MCF 10A (cell line): ENCODE measurements around the gene AKTIP. TPM values are rescaled to one million over a fixed set of nuclear protein-coding genes. Genes with fewer than 3 reads are reported as not detected.

Source experiments
- BruUV-seq: library from RNA; stranded (reverse); fragments of 400-500 nt; replicated peaks from 2 replicates; lab custom pipeline; 2021; lab: Mats Ljungman, UMichigan
- CTCF ChIA-PET: fragments of 300-600 bp; sonication (Branson Sonifier 250); formaldehyde crosslinking; extraction: SDS; loops from one replicate; lab custom pipeline; 2021; ENCODE audit warnings: antibody characterized with exemption, inconsistent platforms; lab: Yijun Ruan, JAX
- POLR2A ChIA-PET: fragments of 300-600, 350-650 bp; sonication (Branson Sonifier 250); formaldehyde crosslinking; extraction: SDS; loops from one replicate; lab custom pipeline; 2020; ENCODE audit warnings: antibody characterized with exemption, inconsistent platforms; lab: Yijun Ruan, JAX
- DNase-seq: peaks from one replicate; pipeline ENCODE4 v3.0.0-alpha.2; 2018; ENCODE audit not compliant: unreplicated experiment
- H3K27ac Mint-ChIP-seq: one replicate; pipeline ENCODE4 v1.8.0; 2022; ENCODE audit warnings: mild to moderate bottlenecking, low read depth, mixed read lengths; ENCODE audit not compliant: unreplicated experiment
- H3K27me3 Mint-ChIP-seq: one replicate; pipeline ENCODE4 v1.8.0; 2022; ENCODE audit warnings: mixed read lengths; ENCODE audit not compliant: insufficient read depth, unreplicated experiment
- H3K36me3 Mint-ChIP-seq: one replicate; pipeline ENCODE4 v1.8.0; 2022; ENCODE audit warnings: mild to moderate bottlenecking, moderate library complexity, mixed read lengths; ENCODE audit not compliant: insufficient read depth, unreplicated experiment
- H3K4me1 Mint-ChIP-seq: one replicate; pipeline ENCODE4 v1.8.0; 2022; ENCODE audit warnings: mixed read lengths; ENCODE audit not compliant: insufficient read depth, unreplicated experiment
- H3K4me3 Mint-ChIP-seq: one replicate; pipeline ENCODE4 v1.8.0; 2022; ENCODE audit warnings: mild to moderate bottlenecking, moderate library complexity, mixed read lengths; ENCODE audit not compliant: unreplicated experiment
- H3K9me3 Mint-ChIP-seq: one replicate; pipeline ENCODE4 v1.8.0; 2022; ENCODE audit warnings: mixed read lengths; ENCODE audit not compliant: unreplicated experiment
- intact Hi-C: fragments of 100-400 bp; cut with micrococcal nuclease; formaldehyde crosslinking; loops from 2 replicates; pipeline ENCODE4 v1.14.1; 2022
- total RNA-seq: library from RNA; stranded (reverse); gene quantifications from 2 replicates; pipeline ENCODE4 v1.2.3, GENCODE V29; 2022
- TF ChIP-seq, protein P1 (sequence below): fragments of 200-600 bp; IDR thresholded peaks from one replicate; pipeline ENCODE4 v1.8.0; 2022; ENCODE audit warnings: antibody characterized with exemption, mild to moderate bottlenecking; ENCODE audit not compliant: unreplicated experiment

The AKTIP gene
- total RNA-seq, 1 experiment from 2014 or later: 30.3 TPM

DNA sequence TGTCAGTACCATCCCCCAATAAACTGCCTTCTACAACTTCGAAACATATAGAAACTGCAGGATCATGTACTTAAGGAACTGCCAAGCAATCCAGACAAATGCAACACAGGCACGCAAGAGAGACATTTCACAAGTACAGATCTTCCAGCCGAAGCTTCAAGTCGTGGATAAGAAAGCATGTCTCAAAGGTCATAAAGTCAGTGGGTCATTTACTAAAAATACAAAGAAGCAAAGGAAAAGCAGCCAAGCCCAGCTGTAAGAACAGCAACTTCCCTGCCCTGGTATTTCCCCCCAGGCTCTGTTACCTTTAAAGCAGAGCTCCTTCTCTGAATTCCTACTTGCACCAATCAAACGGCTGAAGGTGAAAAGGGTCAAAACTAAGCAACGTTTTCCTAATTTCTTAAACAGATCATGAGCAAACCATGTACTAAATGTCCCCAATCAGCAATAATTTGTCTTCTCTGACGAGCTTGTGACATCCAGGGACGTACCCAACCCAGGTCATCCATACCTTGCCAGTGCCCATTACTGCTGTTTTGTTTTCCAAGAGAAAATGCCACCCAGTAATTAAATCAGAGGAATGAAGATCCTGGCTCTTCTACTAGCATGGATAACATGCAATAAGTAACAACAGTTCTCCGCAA lies 1.7 kb downstream of the AKTIP start:
- Mint-ChIP-seq H3K27me3 (no peaks in the 10 kb centered on the region), H3K4me3 (peak overlapping the region; percentile 70), H3K9me3 (no peaks in the 10 kb centered on the region), H3K36me3 (peaks cover 27% of the 10 kb centered on the region), H3K27ac (peak overlapping the region; percentile 50), H3K4me1 (peaks cover 23% of the 10 kb centered on the region)
- intact Hi-C loops: loop anchor here (5.0 to 10.0 kb wide), 2 partner anchors 64 to 177 kb away; no protein-coding TSS in a partner anchor
- peak; percentile 40 for DNase-seq
- ChIA-PET POLR2A (interaction anchor here (0.6 to 3.3 kb wide), 4 partner anchors 11 to 1414 kb away, joined by 3 to 27 read pairs (median 5); partner anchors contain the start of gene RBL2), CTCF (interaction anchor here (0.6 to 1.0 kb wide), 3 partner anchors 8 to 579 kb away, joined by 3 to 5 read pairs (median 3); no protein-coding TSS in a partner anchor)
- no TSS peak for BruUV-seq
- TF ChIP-seq, protein P1, sequence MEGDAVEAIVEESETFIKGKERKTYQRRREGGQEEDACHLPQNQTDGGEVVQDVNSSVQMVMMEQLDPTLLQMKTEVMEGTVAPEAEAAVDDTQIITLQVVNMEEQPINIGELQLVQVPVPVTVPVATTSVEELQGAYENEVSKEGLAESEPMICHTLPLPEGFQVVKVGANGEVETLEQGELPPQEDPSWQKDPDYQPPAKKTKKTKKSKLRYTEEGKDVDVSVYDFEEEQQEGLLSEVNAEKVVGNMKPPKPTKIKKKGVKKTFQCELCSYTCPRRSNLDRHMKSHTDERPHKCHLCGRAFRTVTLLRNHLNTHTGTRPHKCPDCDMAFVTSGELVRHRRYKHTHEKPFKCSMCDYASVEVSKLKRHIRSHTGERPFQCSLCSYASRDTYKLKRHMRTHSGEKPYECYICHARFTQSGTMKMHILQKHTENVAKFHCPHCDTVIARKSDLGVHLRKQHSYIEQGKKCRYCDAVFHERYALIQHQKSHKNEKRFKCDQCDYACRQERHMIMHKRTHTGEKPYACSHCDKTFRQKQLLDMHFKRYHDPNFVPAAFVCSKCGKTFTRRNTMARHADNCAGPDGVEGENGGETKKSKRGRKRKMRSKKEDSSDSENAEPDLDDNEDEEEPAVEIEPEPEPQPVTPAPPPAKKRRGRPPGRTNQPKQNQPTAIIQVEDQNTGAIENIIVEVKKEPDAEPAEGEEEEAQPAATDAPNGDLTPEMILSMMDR: no peak

DNA sequence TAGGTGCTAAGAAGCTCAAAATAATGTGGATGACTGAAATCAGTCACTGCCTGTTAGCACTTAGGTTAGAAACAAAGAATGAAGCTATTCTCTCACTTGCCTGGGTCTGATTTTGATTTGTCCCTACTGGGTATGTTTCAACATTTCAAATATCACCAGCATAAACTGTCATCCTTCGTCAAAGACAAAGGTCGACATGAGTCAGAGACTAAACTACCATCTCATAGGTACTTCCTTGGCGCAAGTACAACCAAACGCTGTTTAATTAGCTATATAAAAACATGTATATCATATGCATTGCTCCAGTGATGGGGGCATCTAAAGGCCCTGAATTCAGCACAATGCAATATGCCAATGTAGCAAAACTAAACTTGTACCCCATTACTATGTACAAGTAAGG lies 4.0 kb downstream of the AKTIP start:
- Mint-ChIP-seq H3K36me3 (peaks cover 48% of the 10 kb centered on the region), H3K4me1 (peaks cover 15% of the 10 kb centered on the region)
- CTCF ChIA-PET: interaction anchor here (1.4 kb wide), 1 partner anchor 10 kb away, joined by 4 read pairs; no protein-coding TSS in a partner anchor

GRCh38 chr16:53495325-53495724 lies 7.7 kb downstream of the AKTIP start:
- ChIA-PET CTCF (interaction anchor here (0.6 to 1.3 kb wide), 2 partner anchors 15 to 349 kb away, joined by 3 read pairs; no protein-coding TSS in a partner anchor), POLR2A (no interaction called here)
- TF ChIP-seq, protein P1: no peak
- Mint-ChIP-seq H3K9me3 (no peaks in the 10 kb centered on the region), H3K4me3 (no peak overlapping the region), H3K36me3 (peaks cover 76% of the 10 kb centered on the region), H3K4me1 (no peaks in the 10 kb centered on the region), H3K27me3 (no peaks in the 10 kb centered on the region), H3K27ac (no peak overlapping the region)
- BruUV-seq: no TSS peak
- intact Hi-C loops: no loop called here
- no peak for DNase-seq

More for the DNA sequence above, 4.0 kb downstream of the AKTIP start:
- intact Hi-C loops: no loop called here
- Mint-ChIP-seq H3K4me3 (no peak overlapping the region), H3K27me3 (no peaks in the 10 kb centered on the region), H3K27ac (no peak overlapping the region), H3K9me3 (no peaks in the 10 kb centered on the region)
- POLR2A ChIA-PET: no interaction called here
- no TSS peak for BruUV-seq
- TF ChIP-seq, protein P1: no peak
- no peak for DNase-seq

DNA sequence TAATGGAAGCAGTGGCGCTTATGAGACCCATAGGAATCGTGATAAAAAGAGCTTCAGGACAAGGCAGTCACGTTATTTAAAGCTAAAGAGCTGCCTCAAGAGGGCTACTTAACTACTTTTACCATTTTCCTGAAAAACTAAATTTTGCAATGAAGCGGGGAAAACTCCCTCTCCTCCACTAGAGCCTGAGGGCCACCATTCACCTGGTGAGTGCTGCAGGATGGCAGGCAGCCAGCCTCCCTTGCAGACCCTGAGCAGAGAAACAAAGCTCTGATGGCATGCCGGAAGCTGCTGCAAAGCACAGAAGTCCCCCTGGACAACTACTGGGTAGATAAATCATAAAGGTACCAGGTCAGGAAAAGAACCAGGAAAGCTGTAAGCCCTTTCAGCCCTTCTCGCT lies 8.4 kb downstream of the AKTIP start:
- BruUV-seq: no TSS peak
- H3K4me3 Mint-ChIP-seq: no peak overlapping the region
- no peaks in the 10 kb centered on the region for H3K9me3 Mint-ChIP-seq
- H3K36me3 Mint-ChIP-seq: peaks cover 83% of the 10 kb centered on the region
- ChIA-PET POLR2A (no interaction called here), CTCF (interaction anchor here (0.6 to 1.3 kb wide), 7 partner anchors 15 to 476 kb away, joined by 3 to 4 read pairs (median 3); no protein-coding TSS in a partner anchor)
- H3K27me3 Mint-ChIP-seq: no peaks in the 10 kb centered on the region
- H3K4me1 Mint-ChIP-seq: no peaks in the 10 kb centered on the region
- intact Hi-C loops: no loop called here
- no peak overlapping the region for H3K27ac Mint-ChIP-seq
- no peak for DNase-seq
- TF ChIP-seq, protein P1: no peak
